Measurements from ENCODE around the gene RRBP1.

GRCh38 chr20:17648315-17648646 is 33.8 kb downstream of the RRBP1 start:
- TF ChIP-seq JUN (IDR thresholded peaks at IDR 0.05; ENCODE audit: borderline replicate concordance, insufficient read depth, insufficient read length, low read depth) (no peak), POLR2AphosphoS5 (IDR thresholded peaks at IDR 0.05; ENCODE audit: insufficient read depth, low read depth, low read length) (no peak), CTCF (IDR thresholded peaks at IDR 0.05; ENCODE audit: extremely low read depth in 1 of 2, insufficient read depth in 1 of 2, low read depth in 1 of 2, low read length in 2 of 2) (no peak), MAX (IDR thresholded peaks at IDR 0.05; ENCODE audit: insufficient read depth, insufficient read length) (no peak), POLR2A (IDR thresholded peaks at IDR 0.05; ENCODE audit: low read depth, low read length) (no peak), FOS (IDR thresholded peaks at IDR 0.05; ENCODE audit: borderline replicate concordance, insufficient read depth, low read length) (no peak), EZH2 (IDR thresholded peaks at IDR 0.05; ENCODE audit: borderline replicate concordance, low read depth, low read length, severe bottlenecking) (no peak)
